H1 (cell line): ENCODE data around the gene SPRED1. TPM values are rescaled to one million over a fixed set of nuclear protein-coding genes. Genes with fewer than 3 reads are reported as not detected.

Experiments used
- CTCF ChIA-PET: fragments of 300-600 bp; sonication (Branson Sonifier 250); formaldehyde crosslinking; loops from one replicate; lab custom pipeline; 2021; ENCODE audit not compliant: partially characterized antibody; lab: Charles Lee
- POLR2A ChIA-PET: fragments of 300-600 bp; sonication (Branson Sonifier 250); formaldehyde crosslinking; loops from one replicate; lab custom pipeline; 2021; ENCODE audit warnings: inconsistent platforms; ENCODE audit not compliant: partially characterized antibody; lab: Charles Lee
- DNase-seq, 2 experiments: peaks; one replicate each; pipeline versions ENCODE4 v3.0.0 to v3.0.0-alpha.2; 2010 to 2022; ENCODE audit warnings: low spot score in 2 of 2, low read depth in 1 of 2, mixed read lengths in 1 of 2
- FAIRE-seq: peaks from 2 replicates; lab custom pipeline; 2011; peaks lifted over from hg19 to GRCh38; lab: Jason Lieb, UNC
- H2AFZ ChIP-seq: 2 replicates; pipeline ENCODE4 v1.8.1; 2012; ENCODE audit warnings: low read length, inconsistent platforms
- H2AK5ac ChIP-seq: 2 replicates; pipeline ENCODE4 v1.6.1; 2013; ENCODE audit warnings: low read depth, low read length
- H2BK120ac ChIP-seq: replicated peaks from 2 replicates; pipeline ENCODE3; 2013; ENCODE audit warnings: low read depth, low read length, inconsistent platforms
- H2BK12ac ChIP-seq: 2 replicates; pipeline ENCODE4 v1.6.1; 2013; ENCODE audit warnings: low read depth, low read length
- H2BK15ac ChIP-seq: 2 replicates; pipeline ENCODE4 v1.6.1; 2013; ENCODE audit warnings: low read length
- H2BK20ac ChIP-seq: 2 replicates; pipeline ENCODE4 v1.6.1; 2013; ENCODE audit warnings: low read length
- H2BK5ac ChIP-seq: 2 replicates; pipeline ENCODE4 v1.6.1; 2013; ENCODE audit warnings: low read depth, low read length
- H3K14ac ChIP-seq: 2 replicates; pipeline ENCODE4 v1.6.1; 2013; ENCODE audit warnings: inconsistent platforms; ENCODE audit not compliant: insufficient read length
- H3K18ac ChIP-seq: 2 replicates; pipeline ENCODE4 v1.6.1; 2013; ENCODE audit warnings: low read length; ENCODE audit errors: extremely low read depth
- H3K23ac ChIP-seq: 2 replicates; pipeline ENCODE4 v1.6.1; 2013; ENCODE audit warnings: inconsistent platforms; ENCODE audit not compliant: insufficient read length
- H3K23me2 ChIP-seq: 2 replicates; pipeline ENCODE4 v1.6.1; 2013; ENCODE audit warnings: low read depth, low read length
- H3K27ac ChIP-seq: 2 replicates; pipeline ENCODE4 v1.6.1; 2011; ENCODE audit warnings: low read depth, low read length, inconsistent platforms
- H3K27me3 ChIP-seq, 4 experiments: replicated peaks in 1 of 4; 1 replicate in 1 of 4; 2 replicates in 3 of 4; pipeline versions ENCODE4 v1.6.1 to v1.8.1; 2011 to 2013; ENCODE audit warnings: low read length in 3 of 4, mild to moderate bottlenecking in 3 of 4, inconsistent platforms in 2 of 4, mixed read lengths in 2 of 4, moderate library complexity in 1 of 4; ENCODE audit not compliant: control insufficient read depth in 3 of 4, insufficient read depth in 3 of 4; ENCODE audit errors: extremely low read depth in 1 of 4
- H3K36me3 ChIP-seq, 4 experiments: 2 replicates each; pipeline versions ENCODE4 v1.6.1 to v1.8.1; 2011 to 2013; ENCODE audit warnings: mild to moderate bottlenecking in 4 of 4, low read length in 3 of 4, moderate library complexity in 2 of 4, control low read depth in 1 of 4, inconsistent platforms in 1 of 4; ENCODE audit not compliant: insufficient read depth in 4 of 4, control insufficient read depth in 2 of 4
- H3K4ac ChIP-seq: replicated peaks from 2 replicates; pipeline ENCODE3; 2013; ENCODE audit warnings: low read length, low read depth, mixed read lengths, inconsistent platforms; ENCODE audit not compliant: insufficient read length
- H3K4me1 ChIP-seq, 4 experiments: replicated peaks in 1 of 4; 1 replicate in 1 of 4; 2 replicates in 3 of 4; pipeline versions ENCODE4 v1.6.1 to v1.8.1; 2011 to 2013; ENCODE audit warnings: low read length in 3 of 4, inconsistent platforms in 2 of 4, mixed read lengths in 1 of 4; ENCODE audit not compliant: insufficient read depth in 4 of 4, control insufficient read depth in 3 of 4
- H3K4me2 ChIP-seq, 2 experiments: 2 replicates each; pipeline versions ENCODE4 v1.6.1 to v1.8.1; 2011 to 2013; ENCODE audit warnings: low read depth in 2 of 2, low read length in 2 of 2, control low read depth in 1 of 2, inconsistent platforms in 1 of 2, mild to moderate bottlenecking in 1 of 2; ENCODE audit not compliant: insufficient read depth in 1 of 2
- H3K4me3 ChIP-seq, 4 experiments: fragments of 200-600, 300-600 bp in 1 of 4; sonication (generic), shearing (Covaris generic), sonication (Bioruptor Twin) in 1 of 4; 2 replicates each; pipeline versions ENCODE4 v1.5.1 to v1.8.1; 2011 to 2016; ENCODE audit warnings: low read length in 4 of 4, low read depth in 3 of 4, control low read depth in 2 of 4, inconsistent platforms in 2 of 4, mild to moderate bottlenecking in 2 of 4, mixed read lengths in 1 of 4, moderate library complexity in 1 of 4; ENCODE audit not compliant: insufficient read depth in 2 of 4; ENCODE audit errors: extremely low read depth in 1 of 4
- H3K56ac ChIP-seq: replicated peaks from 2 replicates; pipeline ENCODE3; 2013; ENCODE audit warnings: low read depth, mild to moderate bottlenecking, mixed read lengths, low read length, inconsistent platforms; ENCODE audit not compliant: insufficient read length
- H3K79me1 ChIP-seq: 2 replicates; pipeline ENCODE4 v1.6.1; 2013; ENCODE audit warnings: low read depth, low read length, control low read depth
- H3K79me2 ChIP-seq, 2 experiments: 2 replicates each; pipeline versions ENCODE4 v1.6.1 to v1.8.1; 2012 to 2013; ENCODE audit warnings: low read length in 2 of 2, mild to moderate bottlenecking in 2 of 2, inconsistent platforms in 1 of 2; ENCODE audit not compliant: insufficient read depth in 2 of 2, control insufficient read depth in 1 of 2
- H3K9ac ChIP-seq, 4 experiments: replicated peaks in 1 of 4; 1 replicate in 1 of 4; 2 replicates in 3 of 4; pipeline versions ENCODE4 v1.6.1 to v1.8.1; 2011 to 2013; ENCODE audit warnings: low read depth in 3 of 4, low read length in 3 of 4, control low read depth in 2 of 4, mild to moderate bottlenecking in 2 of 4, moderate library complexity in 2 of 4, inconsistent platforms in 1 of 4; ENCODE audit errors: extremely low read depth in 1 of 4
- H3K9me3 ChIP-seq, 2 experiments: 2 replicates each; pipeline versions ENCODE4 v1.6.1 to v1.8.1; 2012 to 2013; ENCODE audit warnings: mild to moderate bottlenecking in 2 of 2, moderate library complexity in 2 of 2, control low read depth in 1 of 2, inconsistent platforms in 1 of 2, low read depth in 1 of 2, low read length in 1 of 2, mixed read lengths in 1 of 2; ENCODE audit not compliant: insufficient read depth in 2 of 2
- H4K20me1 ChIP-seq, 2 experiments: replicated peaks in 1 of 2; 2 replicates each; pipeline versions ENCODE3 to v1.8.1; 2011 to 2013; ENCODE audit warnings: inconsistent platforms in 2 of 2, low read length in 2 of 2, mild to moderate bottlenecking in 1 of 2; ENCODE audit not compliant: insufficient read depth in 2 of 2, control insufficient read depth in 1 of 2
- H4K5ac ChIP-seq: 2 replicates; pipeline ENCODE4 v1.6.1; 2013; ENCODE audit warnings: low read length, low read depth, mixed read lengths, inconsistent platforms; ENCODE audit not compliant: insufficient read length
- H4K8ac ChIP-seq: 2 replicates; pipeline ENCODE4 v1.8.0; 2013; ENCODE audit warnings: mild to moderate bottlenecking, moderate library complexity, low read length, inconsistent platforms; ENCODE audit not compliant: insufficient read depth; ENCODE audit errors: extremely low read depth
- H4K91ac ChIP-seq: replicated peaks from 2 replicates; pipeline ENCODE3; 2013; ENCODE audit warnings: low read length, mixed read lengths, inconsistent platforms; ENCODE audit not compliant: insufficient read length
- BRCA1 ChIP-seq: IDR thresholded peaks from 2 replicates; pipeline ENCODE4 v1.6.1; 2012; ENCODE audit warnings: low read depth, low read length, improper control_type of control experiment
- EZH2 ChIP-seq: fragments of 200-600 bp; sonication (generic); IDR thresholded peaks from 2 replicates; pipeline ENCODE4 v1.7.1; 2012; ENCODE audit warnings: low read depth, mild to moderate bottlenecking, moderate library complexity, low read length, inconsistent platforms; ENCODE audit not compliant: severe bottlenecking
- GABPA ChIP-seq: IDR thresholded peaks from 2 replicates; pipeline ENCODE4 v1.6.1; 2011; ENCODE audit warnings: mild to moderate bottlenecking, low read length, moderate library complexity, borderline replicate concordance; ENCODE audit not compliant: insufficient read depth
- HDAC2 ChIP-seq, 2 experiments: fragments of 300-600 bp in 1 of 2; sonication (generic) in 1 of 2; IDR thresholded peaks; 2 replicates each; pipeline ENCODE4 v1.6.1; 2011 to 2012; ENCODE audit warnings: low read depth in 2 of 2, low read length in 2 of 2, mild to moderate bottlenecking in 2 of 2, moderate library complexity in 2 of 2, borderline replicate concordance in 1 of 2, inconsistent platforms in 1 of 2
- PHF8 ChIP-seq: fragments of 200-600 bp; sonication (generic); conservative IDR thresholded peaks from 2 replicates; pipeline ENCODE4 v1.7.1; 2012; ENCODE audit warnings: low read depth, mild to moderate bottlenecking, inconsistent platforms, low read length, moderate library complexity
- RBBP5 ChIP-seq: IDR thresholded peaks from 2 replicates; pipeline ENCODE4 v1.7.1; 2012; ENCODE audit warnings: low read depth, mild to moderate bottlenecking, inconsistent platforms, low read length, moderate library complexity, borderline replicate concordance
- RNF2 ChIP-seq: fragments of 200-900, 300-1000 bp; sonication (generic); IDR thresholded peaks from 2 replicates; pipeline ENCODE4 v1.7.1; 2016; ENCODE audit warnings: borderline replicate concordance, low read depth, mild to moderate bottlenecking, antibody characterized with exemption, low read length; ENCODE audit not compliant: poor library complexity, severe bottlenecking; ENCODE audit errors: missing control alignments
- SP2 ChIP-seq: IDR thresholded peaks from 2 replicates; pipeline ENCODE4 v1.6.1; 2012; ENCODE audit warnings: mild to moderate bottlenecking, low read length, inconsistent platforms
- SP4 ChIP-seq: IDR thresholded peaks from 2 replicates; pipeline ENCODE4 v1.6.1; 2012; ENCODE audit warnings: low read length, inconsistent platforms
- TBP ChIP-seq: IDR thresholded peaks from 2 replicates; pipeline ENCODE4 v1.6.1; 2011; ENCODE audit warnings: low read depth, low read length, improper control_type of control experiment
- WGBS, 2 experiments: shearing (Covaris generic) in 1 of 2; methylation state at CpG; one replicate each; pipeline versions ENCODE4 v1.1.6 to v1.1.7; 2013 to 2015; ENCODE audit warnings: low lambda C conversion rate in 2 of 2, mixed read lengths in 2 of 2, inconsistent platforms in 1 of 2, low coverage in 1 of 2, missing lambda C conversion rate in 1 of 2; ENCODE audit not compliant: insufficient replicate concordance in 2 of 2, insufficient coverage in 1 of 2, insufficient read length in 1 of 2; ENCODE audit errors: extremely low coverage in 1 of 2, missing lambda C conversion rate in 1 of 2; 5-methylcytosine and 5-hydroxymethylcytosine counted together
- polyA plus RNA-seq, 7 experiments: library from polyadenylated mRNA; depleted of rRNA in 3 of 7; stranded (reverse) in 5 of 7; unstranded in 2 of 7; fragments of >200 nt in 5 of 7; fragments of 200-250 nt in 2 of 7; gene quantifications; 1 replicate in 5 of 7; 2 replicates in 1 of 7; 4 replicates in 1 of 7; pipeline versions ENCODE4 v1.2.1 to v1.2.3, GENCODE V29; 2011 to 2013; ENCODE audit warnings: missing spikeins in 2 of 7, mixed read lengths in 2 of 7
- total RNA-seq: library from RNA; stranded (reverse); fragmentation: NEBNext Ultra II Directional; extraction: Animal tissue kit (Norgen Biotek cat#: 25700); gene quantifications from 2 replicates; pipeline ENCODE4 v1.2.1, GENCODE V29; 2021

Gene SPRED1
- total and polyA plus RNA-seq, 2 of the 8 experiments (the other 6 are each of a cell fraction or from before 2014, with no cell fraction given), result 5.5 to 30.3 TPM

DNA sequence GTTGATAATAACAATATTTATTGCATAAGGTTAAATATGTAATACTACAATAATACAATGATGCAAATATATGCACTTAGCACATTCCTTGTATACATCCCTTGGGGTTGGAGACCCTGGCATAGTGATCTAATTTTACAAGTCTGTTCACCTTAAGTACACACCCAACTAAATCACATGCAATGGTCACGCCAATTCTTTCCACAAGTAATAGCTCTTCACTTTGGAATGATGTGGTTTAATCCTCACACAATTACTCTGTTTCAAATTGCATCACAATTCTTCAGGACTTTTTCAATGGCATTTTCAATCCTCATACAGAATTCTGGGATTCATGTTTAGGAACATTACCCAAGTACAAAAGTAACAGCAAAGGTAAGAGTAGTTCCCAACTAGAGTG lies 27.3 kb upstream of the SPRED1 start:
- H3K36me3 ChIP-seq, result no peaks in the 10 kb centered on the region
- no peaks in the 10 kb centered on the region for H3K79me2 ChIP-seq
- POLR2A ChIA-PET, result no interaction called here
- no peak overlapping the region for H2BK120ac ChIP-seq
- no peak overlapping the region for H2BK5ac ChIP-seq
- WGBS, 2 experiments, result 97% methylated on average over 1 of the region's 1 CpG; no CpG with 5 or more reads in 1 of the 2 experiments
- no peak overlapping the region for H4K5ac ChIP-seq
- no peak for FAIRE-seq
- CTCF ChIA-PET, result no interaction called here
- no peak overlapping the region for H3K56ac ChIP-seq
- no peak for DNase-seq
- H3K27me3 ChIP-seq, result no peaks in the 10 kb centered on the region
- H4K20me1 ChIP-seq, result no peaks in the 10 kb centered on the region
- H3K4me3 ChIP-seq, result no peak overlapping the region
- H2AFZ ChIP-seq, result no peak overlapping the region
- H3K4me2 ChIP-seq, result no peak overlapping the region
- H3K14ac ChIP-seq, result no peak overlapping the region
- no peak overlapping the region for H3K27ac ChIP-seq
- H3K4ac ChIP-seq, result no peak overlapping the region
- H4K8ac ChIP-seq, result no peak overlapping the region
- no peaks in the 10 kb centered on the region for H3K79me1 ChIP-seq
- H3K4me1 ChIP-seq, result no peaks in the 10 kb centered on the region
- no peak overlapping the region for H4K91ac ChIP-seq
- H2BK15ac ChIP-seq, result no peak overlapping the region
- H2BK20ac ChIP-seq, result no peak overlapping the region
- no peak overlapping the region for H2AK5ac ChIP-seq
- H3K23me2 ChIP-seq, result no peaks in the 10 kb centered on the region
- TF ChIP-seq RNF2 (no peak), SP4 (no peak), GABPA (no peak), EZH2 (no peak), SP2 (no peak), BRCA1 (no peak), RBBP5 (no peak), PHF8 (no peak), TBP (no peak), HDAC2 (IDR thresholded peaks at IDR 0.05; ENCODE audit: borderline replicate concordance in 1 of 2, low read depth in 2 of 2, low read length in 2 of 2) (no peak)
- no peak overlapping the region for H2BK12ac ChIP-seq
- no peak overlapping the region for H3K18ac ChIP-seq
- no peak overlapping the region for H3K9ac ChIP-seq
- no peak overlapping the region for H3K23ac ChIP-seq
- no peaks in the 10 kb centered on the region for H3K9me3 ChIP-seq
